Heart left ventricle (tissue), 16 donors: ENCODE data around the gene SLC27A2. TPM values are rescaled to one million over a fixed set of nuclear protein-coding genes. Genes with fewer than 3 reads are reported as not detected.

Experiments
- ATAC-seq, 4 donors: fragments of 200-7000 bp; cut with Tn5 transposase; one replicate each; pipeline ENCODE4 v1.9.1; 2020 to 2022; ENCODE audit warnings: moderate library complexity in 4 of 4, mild to moderate bottlenecking in 3 of 4, moderate number of reproducible peaks in 1 of 4
- DNase-seq, 5 donors: peaks; one replicate each; pipeline ENCODE4 v3.0.0-alpha.2; 2020
- H3K27ac ChIP-seq, 12 donors: fragments of 200-600 bp; sonication (generic) in 4 of 12; one replicate each; pipeline versions ENCODE4 v1.5.0 to v1.8.0; 2016 to 2022; ENCODE audit warnings: mild to moderate bottlenecking in 2 of 12
- H3K27me3 ChIP-seq, 9 donors: fragments of 200-600 bp; sonication (generic) in 2 of 9; one replicate each; pipeline versions ENCODE4 v1.5.1 to v1.8.0; 2016 to 2022; ENCODE audit warnings: mild to moderate bottlenecking in 3 of 9
- H3K36me3 ChIP-seq, 9 donors: fragments of 200-600 bp; sonication (generic) in 2 of 9; one replicate each; pipeline versions ENCODE4 v1.5.0 to v1.8.0; 2018 to 2022; ENCODE audit warnings: mild to moderate bottlenecking in 2 of 9
- H3K4me1 ChIP-seq, 12 donors: fragments of 200-600 bp; sonication (generic) in 4 of 12; one replicate each; pipeline versions ENCODE4 v1.5.0 to v1.8.0; 2016 to 2022; ENCODE audit warnings: mild to moderate bottlenecking in 3 of 12
- H3K4me3 ChIP-seq, 12 donors: fragments of 200-600 bp; sonication (generic) in 4 of 12; one replicate each; pipeline versions ENCODE4 v1.5.0 to v1.8.0; 2017 to 2022; ENCODE audit warnings: mild to moderate bottlenecking in 9 of 12, moderate library complexity in 4 of 12
- H3K9me3 ChIP-seq, 12 donors: fragments of 200-600 bp; sonication (generic) in 4 of 12; one replicate each; pipeline versions ENCODE4 v1.5.0 to v1.8.0; 2016 to 2022; ENCODE audit warnings: mild to moderate bottlenecking in 1 of 12
- CTCF ChIP-seq, 12 donors: fragments of 200-600 bp; sonication (generic) in 4 of 12; IDR thresholded peaks; one replicate each; pipeline versions ENCODE4 v1.5.0 to v1.8.0; 2018 to 2022; ENCODE audit warnings: antibody characterized with exemption in 12 of 12, mild to moderate bottlenecking in 5 of 12
- POLR2A ChIP-seq, 2 donors: fragments of 450-650 bp; IDR thresholded peaks; one replicate each; pipeline ENCODE4 v1.6.1; 2017; ENCODE audit warnings: antibody characterized with exemption in 2 of 2, mild to moderate bottlenecking in 2 of 2, moderate library complexity in 2 of 2
- WGBS, 4 donors: extraction: QIAGEN DNeasy Blood & Tissue Kit in 2 of 4; methylation state at CpG; one replicate each; pipeline versions ENCODE4 v1.1.5 to v1.1.7; 2013 to 2018; 5-methylcytosine and 5-hydroxymethylcytosine counted together
- intact Hi-C, 10 donors: fragments of 100-400 bp; cut with DNase I; formaldehyde crosslinking; loops; one replicate each; pipeline versions ENCODE4 v1.11.1 to v1.14.2; 2022
- polyA plus RNA-seq, 2 donors: library from polyadenylated mRNA; stranded (reverse); fragments of 200-250 nt; gene quantifications; one replicate each; pipeline ENCODE4 v1.2.3, GENCODE V29; 2013
- total RNA-seq, 9 donors: library from RNA; depleted of rRNA in 2 of 9; stranded (reverse); fragments of >200 nt in 2 of 9; fragmentation: NEBNext Ultra II Directional in 3 of 9; extraction: Animal tissue kit (Norgen Biotek cat#: 25700) in 3 of 9; gene quantifications; one replicate each; pipeline versions ENCODE4 v1.1.0 to v1.2.4, GENCODE V29; 2016 to 2023
- donor health status: ischemic (EF 13 %, LVEDD 7.1; RV severe dilation, severe dysfunction).
- donor health status: healthy with polysubstance abuse.
- donor health status: DM: no; HTN: yes; CAD: no.
- donor health status: DM: no; HTN: no; CAD: no.
- donor health status: ischemic (EF 25% LVEDD 6.9; RV normal size, moderate dysfunction).
- donor health status: ischemic (EF 25% LVEDD 5.7; RV mildly dilated, moderate dysfunction).
- donor health status: healthy.
- donor health status: DM: yes; HTN: yes; CAD: no.
- donor health status: ischemic (EF 35%, LVEDD 5.7; RV mildly dilated, moderate dysfunction).
- donor health status: nonischemic (EF 11% LVEDD 7.7; RV severe dilation, severe dysfunction).
- donor health status: DM: yes; HTN: yes; CAD: no.
- donor health status: PGD.
- donor health status: ischemic (EF 29% LVEDD 5.4; RV normal size, mild dysfunction).
- donor health status: nonischemic (EF 23%, LVEDD 6.1; RV moderate dilation, normal function).

The SLC27A2 gene
- total and polyA plus RNA-seq, 11 donors: 0.04 to 0.29 (median 0.12) TPM; not detected in 8

- TF ChIP-seq CTCF (IDR thresholded peaks at IDR 0.05) (no peak), POLR2A (IDR thresholded peaks at IDR 0.05) (no peak)
- no peak for DNase-seq
- no peak for ATAC-seq
- Histone ChIP-seq H3K36me3 (no peaks in the 10 kb centered on the region), H3K9me3 (no peaks in the 10 kb centered on the region), H3K4me3 (no peak overlapping the region), H3K27me3 (peaks cover 0 to 3% (median 0%) of the 10 kb centered on the region in 9 donors), H3K4me1 (peaks cover 0 to 22% (median 0%) of the 10 kb centered on the region in 12 donors), H3K27ac (no peak overlapping the region)
- 82 to 93% (median 90%) methylated on average over 11 of the region's 11 CpGs for WGBS, 4 donors
- intact Hi-C loops: no loop called here
Observed at GRCh38 chr15:50251638-50252182, 69.7 kb downstream of the SLC27A2 start.

- Histone ChIP-seq H3K27ac (no peak overlapping the region), H3K36me3 (no peaks in the 10 kb centered on the region), H3K9me3 (no peaks in the 10 kb centered on the region), H3K4me1 (peaks cover 0 to 15% (median 0%) of the 10 kb centered on the region in 12 donors), H3K4me3 (no peak overlapping the region), H3K27me3 (peaks cover 0 to 3% (median 0%) of the 10 kb centered on the region in 9 donors)
- DNase-seq: no peak
- TF ChIP-seq POLR2A (IDR thresholded peaks at IDR 0.05) (no peak), CTCF (IDR thresholded peaks at IDR 0.05) (no peak)
- ATAC-seq: no peak
- intact Hi-C loops: no loop called here
- WGBS, 4 donors: 93 to 95% (median 93%) methylated on average over 8 to 11 of the region's 11 CpGs
Observed at GRCh38 chr15:50252556-50252955, 70.6 kb downstream of the SLC27A2 start.

GRCh38 chr15:50256188-50257041 is 74.4 kb downstream of the SLC27A2 start:
- intact Hi-C loops: no loop called here
- TF ChIP-seq CTCF (IDR thresholded peaks at IDR 0.05): no peak
- no peak for TF ChIP-seq POLR2A (IDR thresholded peaks at IDR 0.05)
- WGBS, 4 donors: 62 to 69% (median 66%) methylated on average over 5 of the region's 5 CpGs

GRCh38 chr15:50257332-50257731 is 75.3 kb downstream of the SLC27A2 start:
- 80 to 88% (median 84%) methylated on average over 8 of the region's 8 CpGs for WGBS, 4 donors

More at GRCh38 chr15:50256188-50257041, 74.4 kb downstream of the SLC27A2 start:
- Histone ChIP-seq H3K36me3 (no peaks in the 10 kb centered on the region), H3K4me1 (peaks cover 0 to 11% (median 0%) of the 10 kb centered on the region in 12 donors), H3K27ac (no peak overlapping the region), H3K27me3 (peaks cover 0 to 3% (median 0%) of the 10 kb centered on the region in 9 donors), H3K4me3 (no peak overlapping the region), H3K9me3 (no peaks in the 10 kb centered on the region)
- DNase-seq: no peak
- ATAC-seq: no peak

More at GRCh38 chr15:50257332-50257731, 75.3 kb downstream of the SLC27A2 start:
- Histone ChIP-seq H3K4me3 (no peak overlapping the region), H3K9me3 (no peaks in the 10 kb centered on the region), H3K36me3 (no peaks in the 10 kb centered on the region), H3K27ac (no peak overlapping the region), H3K4me1 (peaks cover 0 to 14% (median 0%) of the 10 kb centered on the region in 12 donors), H3K27me3 (peaks cover 0 to 3% (median 0%) of the 10 kb centered on the region in 9 donors)
- DNase-seq: no peak
- TF ChIP-seq CTCF (IDR thresholded peaks at IDR 0.05): no peak
- no peak for ATAC-seq
- intact Hi-C loops: no loop called here
